ENCODE results near the gene TLE6.
"Not testable (repeated sequence)": the region's sequence is repeated elsewhere in the genome, so short reads cannot be mapped to it uniquely, and the experiment has no call there.

TLE6 gene

DNA sequence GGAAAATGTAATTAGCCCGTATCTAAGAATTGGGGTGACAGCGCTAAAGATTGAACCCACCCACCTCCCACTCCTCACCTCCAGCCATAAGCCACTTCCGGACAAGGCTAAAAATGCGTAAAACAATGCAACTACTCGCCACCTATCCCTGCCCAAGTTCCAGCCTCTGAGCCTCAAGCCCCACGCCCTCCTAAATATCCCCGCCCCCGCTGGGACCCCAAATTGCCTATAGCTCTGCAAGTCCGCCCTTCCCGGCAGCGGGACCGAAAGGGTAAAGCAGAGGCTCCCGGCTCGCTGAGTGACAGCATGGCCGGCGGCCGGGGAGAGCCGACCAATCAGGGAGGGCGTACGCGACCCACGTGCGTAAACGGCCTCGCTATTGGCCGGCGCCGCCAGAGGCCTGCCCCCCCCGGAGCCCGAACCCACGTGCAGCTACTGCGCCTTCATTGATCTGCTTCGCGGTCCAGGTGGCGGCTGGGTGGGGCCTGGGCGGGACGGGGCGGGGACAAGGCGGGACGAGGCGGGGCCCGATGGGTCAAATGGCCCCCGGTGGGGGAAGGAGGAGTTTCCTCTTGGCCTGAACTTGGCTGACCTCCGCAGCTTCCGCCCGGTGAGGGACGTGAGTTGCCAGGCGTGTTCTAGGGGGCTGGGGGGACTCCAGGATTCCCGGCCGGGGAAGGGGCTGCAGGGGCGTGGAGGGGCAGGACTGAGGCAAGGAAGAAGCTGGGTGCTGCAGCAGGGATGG is at the start of gene TLE6:
TLE6 (plus strand) TSS at position 564 of the 745 bp plus-strand sequence. CDS start 670 bp downstream, outside the sequence.
- peak; percentile 96 for DNase-seq

DNA sequence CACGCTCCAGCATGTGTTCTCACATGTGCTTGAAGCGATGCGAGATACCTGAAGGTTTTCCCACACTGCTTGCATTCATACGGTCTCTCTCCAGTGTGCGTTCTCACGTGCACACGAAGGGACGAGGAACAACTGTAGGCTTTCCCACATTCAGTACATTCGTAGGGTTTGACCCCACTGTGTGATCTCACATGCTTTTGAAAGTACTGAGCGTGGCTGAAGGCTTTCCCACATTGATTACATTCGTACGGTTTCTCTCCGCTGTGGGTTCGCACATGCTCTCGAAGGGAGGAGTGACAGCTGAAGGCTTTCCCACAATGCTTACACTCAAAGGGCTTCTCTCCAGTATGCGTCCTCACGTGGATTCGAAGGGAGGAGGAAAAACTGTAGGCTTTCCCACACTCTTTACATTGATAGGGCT is 43.9 kb upstream of the TLE6 start:
- no peak for DNase-seq

DNA sequence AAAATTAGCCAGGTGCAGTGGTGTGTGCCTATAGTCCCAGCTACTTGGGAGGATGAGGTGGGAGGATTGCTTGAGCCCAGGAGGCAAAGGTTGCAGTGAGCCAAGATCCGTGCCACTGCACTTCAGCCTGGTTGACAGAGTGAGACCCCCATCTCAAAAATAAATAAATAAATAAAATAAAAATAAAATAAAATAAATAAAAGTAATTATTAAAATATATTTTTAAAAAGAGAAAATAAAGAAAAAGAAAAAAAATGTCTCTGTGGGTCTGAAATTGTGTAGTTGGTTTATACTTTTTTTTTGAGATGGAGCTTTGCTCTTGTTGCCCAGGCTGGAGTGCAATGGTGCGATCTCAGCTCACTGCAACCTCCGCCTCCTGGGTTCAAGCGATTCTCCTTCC is 41.5 kb upstream of the TLE6 start:
- DNase-seq: not testable (repeated sequence)

- no peak for DNase-seq
Observed at GRCh38 chr19:2942928-2943640, 34.3 kb upstream of the TLE6 start.

DNA sequence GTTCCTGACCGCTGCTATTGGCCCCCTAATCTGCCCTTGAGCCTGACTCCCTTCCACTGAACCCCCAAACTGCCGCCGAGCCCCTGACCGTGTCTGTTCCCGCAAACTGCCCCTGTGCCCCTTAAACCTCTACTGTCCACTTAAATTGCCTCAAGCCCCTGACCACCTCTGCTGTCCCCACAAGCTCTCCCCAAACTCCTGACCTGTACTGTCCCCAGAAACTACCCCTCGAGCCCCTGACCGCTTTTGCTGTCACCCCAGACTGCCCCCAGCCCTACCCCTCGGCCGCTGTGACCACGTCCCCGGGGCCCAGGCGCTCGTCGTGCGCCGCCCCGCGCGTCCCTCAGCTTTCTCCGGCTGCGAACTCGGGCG is 33.0 kb upstream of the TLE6 start:
- DNase-seq: no peak

GRCh38 chr19:2944775-2945574 is 32.4 kb upstream of the TLE6 start, which contains the start of gene ZNF77:
Gene ZNF77 (minus strand): TSS chr19:2944971. CDS start chr19:2944840, 131 bp downstream.
- DNase-seq: peak; percentile 98

GRCh38 chr19:2945575-2946184 is 31.7 kb upstream of the TLE6 start:
- no peak for DNase-seq

GRCh38 chr19:2949939-2950285 is 27.5 kb upstream of the TLE6 start:
- peak; percentile 2 for DNase-seq

DNA sequence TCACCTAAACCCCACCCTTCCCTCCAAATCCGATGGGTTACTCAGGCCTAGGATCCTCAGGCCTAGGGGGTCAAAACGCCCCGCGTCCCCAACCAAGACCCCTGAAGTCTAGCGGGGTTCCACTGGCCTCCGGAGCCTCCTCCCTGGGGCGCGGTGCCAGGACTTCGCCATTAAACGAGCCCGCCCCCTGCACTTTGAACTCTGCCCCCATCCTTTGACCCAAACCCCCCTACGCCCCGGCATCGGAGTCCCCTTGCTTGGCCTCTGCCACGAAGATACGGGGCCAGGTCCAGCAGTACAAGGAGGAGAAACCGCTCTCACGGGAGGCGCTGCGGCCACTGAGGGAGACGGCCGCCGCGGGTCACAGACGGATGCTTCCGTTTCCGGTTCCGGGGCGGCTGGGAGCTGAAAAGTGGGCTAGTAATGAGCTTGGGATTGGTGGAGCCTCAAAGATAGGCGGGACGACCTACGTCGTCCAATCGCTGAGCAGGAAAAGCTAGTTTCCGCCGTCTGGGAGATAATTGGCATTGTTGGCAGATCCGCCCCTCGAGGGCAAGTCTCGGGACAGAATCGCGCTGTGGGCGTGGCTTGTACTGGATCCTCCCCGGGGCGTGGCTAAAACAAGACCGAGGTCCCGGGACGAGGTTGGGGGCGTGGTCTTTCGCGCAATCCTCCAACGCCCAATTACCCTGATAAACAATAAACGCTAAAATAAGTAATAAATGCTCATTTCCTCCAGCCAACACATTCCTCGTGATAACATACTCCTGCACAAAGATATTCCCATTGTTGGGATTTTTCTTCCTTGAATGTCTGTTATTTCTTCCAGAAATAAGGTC is 26.9 kb upstream of the TLE6 start:
- peak; percentile 100 for DNase-seq

GRCh38 chr19:2952953-2953481 is 24.3 kb upstream of the TLE6 start:
- DNase-seq: no peak

- no peak for DNase-seq
Observed at GRCh38 chr19:2957160-2957559, 20.2 kb upstream of the TLE6 start.

GRCh38 chr19:2960120-2960519 is 17.2 kb upstream of the TLE6 start:
- DNase-seq: no peak

DNA sequence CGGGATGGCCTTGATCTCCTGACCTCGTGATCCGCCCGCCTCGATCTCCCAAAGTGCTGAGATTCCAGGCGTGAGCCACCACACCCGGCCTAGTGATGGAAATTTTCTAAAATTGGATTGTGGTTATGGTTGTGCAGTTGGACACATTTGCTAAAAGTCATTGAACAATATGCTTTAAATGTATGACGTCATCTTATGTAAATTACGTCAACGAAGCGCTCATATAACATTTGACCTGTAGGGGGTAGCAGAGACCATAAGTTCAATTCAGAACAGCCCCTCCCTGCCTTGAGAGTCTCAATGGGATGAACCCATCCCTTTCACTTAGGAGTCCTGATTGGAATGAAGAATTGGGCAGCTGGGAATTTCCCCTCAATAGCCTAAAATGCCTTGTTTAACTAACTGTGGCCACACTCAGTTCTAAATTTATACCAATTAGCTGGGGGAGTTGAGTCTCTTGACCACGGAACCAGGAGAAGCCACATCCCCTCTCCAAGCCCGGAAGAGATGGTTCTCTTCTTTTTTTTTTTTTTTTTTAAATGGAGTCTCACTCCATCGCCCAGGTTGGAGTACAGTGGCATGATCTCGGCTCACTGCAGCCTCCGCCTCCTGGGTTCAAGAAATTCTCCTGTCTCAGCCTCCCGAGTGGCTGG is 15.2 kb upstream of the TLE6 start:
- DNase-seq: peak; percentile 28

DNA sequence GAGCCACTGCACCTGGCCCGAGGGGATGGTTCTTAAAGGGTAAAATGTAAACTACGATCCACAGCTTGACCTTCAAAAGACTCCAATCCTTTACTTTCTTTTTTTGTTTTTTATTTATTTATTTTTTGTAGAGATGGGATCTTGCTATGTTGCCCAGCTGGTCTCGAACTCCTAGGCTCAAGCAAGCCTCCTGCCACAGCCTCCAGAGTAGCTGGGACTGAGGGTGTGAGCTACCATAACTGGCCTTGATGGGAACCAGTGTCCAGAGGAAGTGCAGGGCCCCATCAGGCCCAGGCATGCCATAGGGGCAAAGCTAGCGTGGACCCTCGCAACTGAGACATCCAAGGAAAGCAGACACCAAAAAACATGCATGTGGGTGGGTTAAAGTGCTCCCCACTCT is 14.2 kb upstream of the TLE6 start:
- DNase-seq: no peak

- DNase-seq: not testable (repeated sequence)
Observed at GRCh38 chr19:2963631-2964030, 13.7 kb upstream of the TLE6 start.

DNA sequence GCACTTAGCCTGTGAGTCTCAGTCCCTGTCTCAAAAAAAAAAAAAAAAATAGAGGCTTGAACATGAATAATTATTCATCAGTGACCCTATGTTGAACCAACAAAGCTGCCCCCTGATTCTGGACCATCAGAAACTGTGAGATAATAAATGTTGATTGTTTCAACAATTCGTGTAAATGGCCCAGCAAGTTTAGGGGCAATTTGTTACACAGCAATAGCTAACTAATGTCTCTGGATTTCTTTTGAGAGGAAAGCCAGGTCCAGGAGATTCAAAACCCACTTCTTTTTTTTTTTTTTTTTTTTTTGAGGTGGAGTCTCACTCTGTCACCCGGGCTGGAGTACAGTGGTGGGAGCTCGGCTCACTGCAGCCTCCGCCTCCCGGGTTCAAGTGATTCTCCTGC is 12.5 kb upstream of the TLE6 start:
- DNase-seq: no peak

DNA sequence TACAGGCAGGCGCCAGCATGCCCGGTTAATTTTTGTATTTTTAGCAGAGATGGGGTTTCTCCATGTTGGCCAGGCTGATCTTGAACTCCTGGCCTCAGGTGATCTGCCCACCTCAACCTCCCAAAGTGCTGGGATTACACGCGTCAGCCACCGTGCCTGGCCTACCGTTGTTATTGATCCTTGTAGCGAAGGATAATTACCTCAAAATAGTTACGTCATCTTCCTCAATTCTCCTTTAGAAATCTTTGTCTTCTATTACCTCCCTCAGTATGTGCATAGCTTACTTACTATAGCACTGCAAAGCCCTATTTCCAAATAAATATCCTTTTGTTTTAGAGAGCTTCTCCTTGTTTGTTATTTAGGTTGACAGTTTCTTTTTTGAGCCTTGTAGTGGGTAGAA is 9.4 kb upstream of the TLE6 start:
- DNase-seq: no peak

DNA sequence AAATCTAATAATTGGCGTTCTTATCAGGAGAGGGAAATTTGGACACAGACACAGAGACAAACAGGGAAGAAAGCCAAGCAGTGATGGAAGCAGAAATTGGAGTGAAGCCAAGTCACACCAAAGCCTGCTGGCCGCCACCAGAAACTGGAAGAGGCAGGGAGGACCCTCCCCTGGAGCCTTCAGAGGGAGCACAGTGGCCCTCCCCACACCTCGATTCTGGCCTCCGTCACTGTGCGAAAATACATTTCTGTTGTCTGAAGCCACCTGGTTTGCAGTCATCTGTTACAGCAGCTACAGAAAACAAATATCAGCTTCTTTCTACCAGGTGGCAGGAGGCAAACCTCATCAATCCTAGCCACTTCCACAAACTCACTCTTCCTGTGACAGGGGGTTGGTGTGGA is 8.3 kb upstream of the TLE6 start:
- DNase-seq: peak; percentile 11

DNA sequence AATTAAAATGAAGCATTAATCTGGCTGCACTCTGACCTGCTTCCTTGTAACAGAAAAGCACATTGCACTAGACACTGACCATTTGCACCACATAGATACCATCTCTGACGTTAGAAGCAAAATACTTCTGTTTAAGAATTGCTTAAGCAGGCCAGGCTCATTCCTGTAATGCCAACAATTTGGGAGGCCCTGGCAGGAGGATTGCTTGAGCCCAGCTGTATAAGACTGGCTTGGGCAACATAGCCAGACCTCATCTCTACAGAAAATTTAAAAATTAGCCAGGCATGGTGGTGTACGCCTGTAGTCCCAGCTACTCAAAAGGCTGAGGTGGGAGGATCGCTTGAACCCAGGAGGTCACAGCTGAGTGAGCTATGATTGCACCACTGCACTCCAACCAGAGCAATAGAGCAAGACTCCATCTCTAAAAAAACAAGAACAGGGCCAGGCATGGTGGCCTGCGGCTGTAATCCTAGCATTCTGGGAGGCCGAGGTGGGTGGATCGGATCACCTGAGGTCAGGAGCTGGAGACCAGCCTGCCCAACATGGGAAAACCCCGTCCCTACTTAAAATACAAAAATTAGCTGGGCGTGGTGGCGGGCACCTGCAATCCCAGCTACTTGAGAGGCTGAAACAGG is 7.0 kb upstream of the TLE6 start:
- DNase-seq: no peak

- DNase-seq: no peak
Observed at GRCh38 chr19:2973229-2973628, 4.1 kb upstream of the TLE6 start.

Data from CD4-positive, alpha-beta T cell treated with Interferon gamma for 1 hour (primary cell).